OCI-LY1 (cell line): ENCODE data around the gene ARHGAP6.

ENCODE experiments used
- EZH2 ChIP-seq: fragments of 200-600 bp; sonication (generic), shearing (Covaris generic); IDR thresholded peaks from 2 replicates; pipeline ENCODE4 v1.8.0; 2017; ENCODE audit warnings: borderline replicate concordance, mixed run types, mild to moderate bottlenecking, antibody characterized with exemption, low read length, moderate library complexity, mixed read lengths
- TF ChIP-seq, protein P1 (sequence below): fragments of 200-600 bp; sonication (generic), shearing (Covaris generic); IDR thresholded peaks from 2 replicates; pipeline ENCODE4 v1.5.1; 2017; ENCODE audit warnings: mild to moderate bottlenecking, antibody characterized with exemption, low read length, moderate library complexity, mixed read lengths

GRCh38 chrX:11257711-11258110 lies 408.0 kb downstream of the ARHGAP6 start:
- TF ChIP-seq, protein P1, sequence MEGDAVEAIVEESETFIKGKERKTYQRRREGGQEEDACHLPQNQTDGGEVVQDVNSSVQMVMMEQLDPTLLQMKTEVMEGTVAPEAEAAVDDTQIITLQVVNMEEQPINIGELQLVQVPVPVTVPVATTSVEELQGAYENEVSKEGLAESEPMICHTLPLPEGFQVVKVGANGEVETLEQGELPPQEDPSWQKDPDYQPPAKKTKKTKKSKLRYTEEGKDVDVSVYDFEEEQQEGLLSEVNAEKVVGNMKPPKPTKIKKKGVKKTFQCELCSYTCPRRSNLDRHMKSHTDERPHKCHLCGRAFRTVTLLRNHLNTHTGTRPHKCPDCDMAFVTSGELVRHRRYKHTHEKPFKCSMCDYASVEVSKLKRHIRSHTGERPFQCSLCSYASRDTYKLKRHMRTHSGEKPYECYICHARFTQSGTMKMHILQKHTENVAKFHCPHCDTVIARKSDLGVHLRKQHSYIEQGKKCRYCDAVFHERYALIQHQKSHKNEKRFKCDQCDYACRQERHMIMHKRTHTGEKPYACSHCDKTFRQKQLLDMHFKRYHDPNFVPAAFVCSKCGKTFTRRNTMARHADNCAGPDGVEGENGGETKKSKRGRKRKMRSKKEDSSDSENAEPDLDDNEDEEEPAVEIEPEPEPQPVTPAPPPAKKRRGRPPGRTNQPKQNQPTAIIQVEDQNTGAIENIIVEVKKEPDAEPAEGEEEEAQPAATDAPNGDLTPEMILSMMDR, result no peak
- no peak for TF ChIP-seq EZH2
